Astrocyte (in vitro differentiated cells and primary cell): ENCODE data around the gene DNAH17. TPM values are rescaled to one million over a fixed set of nuclear protein-coding genes. Genes with fewer than 3 reads are reported as not detected.

Experiments used
- DNase-seq: peaks from one replicate; pipeline ENCODE4 v3.0.0-alpha.2; 2010; ENCODE audit warnings: low read depth
- FAIRE-seq: peaks from 2 replicates; lab custom pipeline; 2011; peaks lifted over from hg19 to GRCh38; lab: Jason Lieb, UNC
- H2AFZ ChIP-seq: 2 replicates; pipeline ENCODE4 v1.6.0; 2012; ENCODE audit warnings: low read depth, low read length, inconsistent platforms
- H3K27ac ChIP-seq: 2 replicates; pipeline ENCODE4 v1.5.1; 2011; ENCODE audit warnings: low read depth, low read length, inconsistent platforms
- H3K27me3 ChIP-seq: 2 replicates; pipeline ENCODE4 v1.6.0; 2011; ENCODE audit warnings: low read length, inconsistent platforms; ENCODE audit not compliant: insufficient read depth
- H3K36me3 ChIP-seq: 2 replicates; pipeline ENCODE4 v1.5.1; 2011; ENCODE audit warnings: low read length, inconsistent platforms; ENCODE audit not compliant: insufficient read depth
- H3K4me1 ChIP-seq: 2 replicates; pipeline ENCODE4 v1.5.1; 2011; ENCODE audit warnings: low read length, inconsistent platforms; ENCODE audit not compliant: insufficient read depth
- H3K4me2 ChIP-seq: 2 replicates; pipeline ENCODE4 v1.6.0; 2012; ENCODE audit warnings: low read length, inconsistent platforms
- H3K4me3 ChIP-seq: 2 replicates; pipeline ENCODE4 v1.5.1; 2011; ENCODE audit warnings: low read depth, mild to moderate bottlenecking, low read length, inconsistent platforms; ENCODE audit not compliant: insufficient read depth
- H3K79me2 ChIP-seq: 2 replicates; pipeline ENCODE4 v1.6.0; 2012; ENCODE audit warnings: mild to moderate bottlenecking, low read length, inconsistent platforms; ENCODE audit not compliant: insufficient read depth
- H3K9ac ChIP-seq: 2 replicates; pipeline ENCODE4 v1.6.0; 2012; ENCODE audit warnings: mild to moderate bottlenecking, low read length, inconsistent platforms
- H3K9me3 ChIP-seq: 2 replicates; pipeline ENCODE4 v1.5.1; 2012; ENCODE audit warnings: low read depth, mild to moderate bottlenecking, low read length, inconsistent platforms; ENCODE audit not compliant: insufficient read depth
- H4K20me1 ChIP-seq: 2 replicates; pipeline ENCODE4 v1.6.0; 2012; ENCODE audit warnings: low read length, inconsistent platforms; ENCODE audit not compliant: insufficient read depth
- H3K27ac Mint-ChIP-seq: one replicate; pipeline ENCODE4 v1.8.0; 2021; ENCODE audit warnings: mild to moderate bottlenecking, mixed read lengths; ENCODE audit not compliant: unreplicated experiment
- H3K27me3 Mint-ChIP-seq: one replicate; pipeline ENCODE4 v1.8.0; 2021; ENCODE audit warnings: low read depth, mixed read lengths; ENCODE audit not compliant: unreplicated experiment
- H3K36me3 Mint-ChIP-seq: one replicate; pipeline ENCODE4 v1.8.0; 2021; ENCODE audit warnings: low read depth, mixed read lengths; ENCODE audit not compliant: unreplicated experiment
- H3K4me1 Mint-ChIP-seq: one replicate; pipeline ENCODE4 v1.8.0; 2021; ENCODE audit warnings: low read depth, mixed read lengths; ENCODE audit not compliant: unreplicated experiment
- H3K4me3 Mint-ChIP-seq: one replicate; pipeline ENCODE4 v1.8.0; 2021; ENCODE audit warnings: mild to moderate bottlenecking, moderate library complexity, mixed read lengths; ENCODE audit not compliant: unreplicated experiment
- H3K9me3 Mint-ChIP-seq: one replicate; pipeline ENCODE4 v1.8.0; 2021; ENCODE audit warnings: mild to moderate bottlenecking, mixed read lengths; ENCODE audit not compliant: unreplicated experiment
- EZH2 ChIP-seq: IDR thresholded peaks from 2 replicates; pipeline ENCODE4 v1.6.1; 2012; ENCODE audit warnings: mild to moderate bottlenecking, low read length, inconsistent platforms; ENCODE audit not compliant: insufficient read depth
- total RNA-seq: library from RNA; stranded (reverse); gene quantifications from 2 replicates; pipeline ENCODE4 v1.2.1, GENCODE V29; 2021
- TF ChIP-seq, protein P1 (sequence below): IDR thresholded peaks from 2 replicates; pipeline ENCODE4 v1.5.1; 2011; ENCODE audit warnings: low read depth, mild to moderate bottlenecking, inconsistent platforms, low read length, moderate library complexity; ENCODE audit not compliant: insufficient read depth

DNAH17 gene
- total RNA-seq, 1 donor from 2014 or later: 0.14 TPM

DNA sequence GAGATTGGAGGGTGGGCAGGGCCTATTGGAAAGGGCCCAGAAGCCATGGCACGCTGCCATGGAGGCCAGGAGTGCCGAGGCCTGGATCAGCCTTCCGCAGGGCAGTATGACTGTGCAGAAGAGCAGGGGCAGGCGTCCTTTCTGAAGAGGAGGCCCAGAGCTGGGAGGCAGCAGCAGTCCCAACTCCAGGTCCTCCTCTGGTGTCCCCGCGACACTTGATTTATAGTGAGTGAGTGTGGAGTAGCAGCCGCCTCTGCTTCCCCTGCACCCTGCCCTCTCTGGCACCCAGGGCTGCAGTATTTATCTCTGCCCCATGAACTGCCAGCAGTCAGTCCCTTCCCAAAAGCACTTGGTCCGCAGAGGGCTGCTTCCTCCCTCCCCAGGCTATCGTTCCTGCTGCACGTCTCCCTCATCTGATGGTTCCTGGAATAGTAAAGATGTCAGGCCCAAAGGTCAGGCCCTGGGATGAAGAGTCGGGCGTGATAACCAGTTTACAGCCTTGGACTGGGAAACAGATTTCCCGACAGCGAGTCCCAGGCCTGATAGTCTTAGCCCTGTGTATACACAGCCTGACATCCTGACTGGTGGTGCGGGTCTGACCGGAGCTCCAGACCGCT lies 165.8 kb downstream of the DNAH17 start:
- Mint-ChIP-seq H3K27ac (no peak overlapping the region), H3K4me1 (peaks cover 37% of the 10 kb centered on the region), H3K4me3 (no peak overlapping the region), H3K27me3 (no peaks in the 10 kb centered on the region), H3K9me3 (no peaks in the 10 kb centered on the region), H3K36me3 (peaks cover 9% of the 10 kb centered on the region)
- no peak overlapping the region for H3K27ac ChIP-seq
- H3K4me3 ChIP-seq: no peak overlapping the region
- H3K9me3 ChIP-seq: no peaks in the 10 kb centered on the region
- no peaks in the 10 kb centered on the region for H3K27me3 ChIP-seq
- peaks cover 90% of the 10 kb centered on the region for H4K20me1 ChIP-seq
- FAIRE-seq (no peak), DNase-seq (no peak)
- peaks cover 3% of the 10 kb centered on the region for H3K36me3 ChIP-seq
- peaks cover 78% of the 10 kb centered on the region for H3K79me2 ChIP-seq
- H3K4me2 ChIP-seq: no peak overlapping the region
- H3K4me1 ChIP-seq: peaks cover 9% of the 10 kb centered on the region
- no peak overlapping the region for H2AFZ ChIP-seq
- TF ChIP-seq, protein P1, sequence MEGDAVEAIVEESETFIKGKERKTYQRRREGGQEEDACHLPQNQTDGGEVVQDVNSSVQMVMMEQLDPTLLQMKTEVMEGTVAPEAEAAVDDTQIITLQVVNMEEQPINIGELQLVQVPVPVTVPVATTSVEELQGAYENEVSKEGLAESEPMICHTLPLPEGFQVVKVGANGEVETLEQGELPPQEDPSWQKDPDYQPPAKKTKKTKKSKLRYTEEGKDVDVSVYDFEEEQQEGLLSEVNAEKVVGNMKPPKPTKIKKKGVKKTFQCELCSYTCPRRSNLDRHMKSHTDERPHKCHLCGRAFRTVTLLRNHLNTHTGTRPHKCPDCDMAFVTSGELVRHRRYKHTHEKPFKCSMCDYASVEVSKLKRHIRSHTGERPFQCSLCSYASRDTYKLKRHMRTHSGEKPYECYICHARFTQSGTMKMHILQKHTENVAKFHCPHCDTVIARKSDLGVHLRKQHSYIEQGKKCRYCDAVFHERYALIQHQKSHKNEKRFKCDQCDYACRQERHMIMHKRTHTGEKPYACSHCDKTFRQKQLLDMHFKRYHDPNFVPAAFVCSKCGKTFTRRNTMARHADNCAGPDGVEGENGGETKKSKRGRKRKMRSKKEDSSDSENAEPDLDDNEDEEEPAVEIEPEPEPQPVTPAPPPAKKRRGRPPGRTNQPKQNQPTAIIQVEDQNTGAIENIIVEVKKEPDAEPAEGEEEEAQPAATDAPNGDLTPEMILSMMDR: no peak
- TF ChIP-seq EZH2: no peak
- no peak overlapping the region for H3K9ac ChIP-seq

DNA sequence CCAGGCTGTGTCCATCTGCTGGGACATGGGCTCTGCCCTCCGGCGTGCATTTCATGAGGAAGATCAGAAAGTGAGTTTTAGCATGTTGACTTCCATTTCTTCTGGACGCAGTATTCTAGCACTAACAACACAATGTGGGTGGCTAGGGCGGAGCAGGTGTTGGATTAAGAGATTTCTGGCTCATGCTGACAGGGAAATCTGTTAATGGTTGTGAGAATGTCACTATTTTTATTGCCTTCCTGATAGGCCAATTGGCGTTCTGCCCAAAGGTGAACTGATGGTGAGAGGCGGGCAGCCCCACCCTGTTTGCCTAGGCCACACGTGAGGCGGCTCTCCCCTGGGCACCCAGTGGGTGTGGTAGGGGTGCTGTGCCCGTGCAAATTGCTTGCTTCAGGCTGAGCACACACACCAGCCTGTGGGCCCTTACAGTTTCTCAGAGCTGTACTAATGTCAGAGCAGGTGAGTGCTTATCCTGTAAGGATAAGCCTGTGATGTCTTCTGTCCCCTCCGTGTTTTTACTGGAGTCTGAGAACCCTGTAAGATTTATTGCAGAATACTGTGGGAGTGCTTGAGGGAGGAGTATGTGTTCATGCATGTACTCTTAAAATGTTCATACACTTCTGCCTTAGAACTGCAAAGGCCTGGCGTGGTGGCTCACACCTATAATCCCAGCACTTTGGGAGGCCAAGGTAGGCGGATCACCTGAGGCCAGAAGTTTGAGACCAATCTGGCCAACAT lies 167.8 kb downstream of the DNAH17 start:
- H3K79me2 ChIP-seq: peaks cover 88% of the 10 kb centered on the region
- Mint-ChIP-seq H3K4me1 (peaks cover 31% of the 10 kb centered on the region), H3K27ac (no peak overlapping the region), H3K36me3 (peaks cover 17% of the 10 kb centered on the region), H3K27me3 (no peaks in the 10 kb centered on the region), H3K9me3 (no peaks in the 10 kb centered on the region), H3K4me3 (no peak overlapping the region)
- H3K9me3 ChIP-seq: no peaks in the 10 kb centered on the region
- no peak for DNase-seq
- peaks cover 87% of the 10 kb centered on the region for H4K20me1 ChIP-seq
- H2AFZ ChIP-seq: no peak overlapping the region
- no peaks in the 10 kb centered on the region for H3K27me3 ChIP-seq
- no peak for FAIRE-seq
- TF ChIP-seq, protein P1: no peak
- no peak for TF ChIP-seq EZH2
- H3K4me1 ChIP-seq: no peaks in the 10 kb centered on the region
- peaks cover 6% of the 10 kb centered on the region for H3K36me3 ChIP-seq
- H3K27ac ChIP-seq: no peak overlapping the region
- no peak overlapping the region for H3K9ac ChIP-seq
- no peak overlapping the region for H3K4me3 ChIP-seq
- H3K4me2 ChIP-seq: no peak overlapping the region
